Activated CD4-positive, alpha-beta T cell treated with anti-CD3 and anti-CD28 coated beads, Interleukin-2, amount 50 U/mL, for 16 hours (primary cell): ENCODE data around the gene GORASP2.
A peak's percentile ranks its signal among the peaks of the same experiment; 100 is the strongest.

Experiments used
- DNase-seq: peaks from one replicate; pipeline ENCODE4 v3.0.0-alpha.2; 2020

The GORASP2 gene

DNA sequence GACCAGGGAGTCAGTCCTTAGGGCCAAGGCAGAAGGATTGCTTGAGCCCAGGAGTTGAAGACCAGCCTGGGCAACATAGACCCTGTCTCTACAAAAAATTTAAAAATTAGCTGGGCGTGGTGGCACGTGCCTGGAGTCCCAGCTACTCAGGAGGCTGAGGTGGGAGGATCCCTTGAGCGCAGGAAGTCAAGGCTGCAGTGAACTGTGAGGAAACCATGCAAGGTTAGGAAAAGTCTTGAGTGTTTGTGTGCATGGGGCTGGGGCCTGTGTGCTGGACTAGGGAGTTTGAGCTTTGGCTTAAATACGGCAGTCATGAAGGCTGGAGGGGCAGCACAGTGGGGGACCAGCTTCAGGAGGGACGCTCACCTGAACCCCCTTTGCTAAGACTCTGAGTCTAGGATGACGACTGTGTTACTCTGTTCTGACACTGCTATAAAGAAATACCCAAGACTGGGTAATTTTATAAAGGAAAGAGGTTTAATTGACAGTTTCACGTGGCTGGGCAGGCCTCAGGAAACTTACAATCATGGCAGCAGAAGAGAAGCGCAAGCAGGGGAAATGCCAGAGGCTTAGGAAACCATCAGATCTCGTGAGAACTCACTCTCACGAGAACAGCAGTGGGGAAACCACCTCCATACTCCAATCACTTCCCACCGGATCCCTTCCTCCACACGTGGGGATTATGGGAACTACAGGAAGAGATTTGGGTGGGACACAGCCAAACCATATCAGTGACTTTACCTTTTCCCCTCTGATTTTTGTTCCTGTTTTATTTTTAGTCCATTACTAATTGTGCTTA, 39.4 kb downstream of the GORASP2 start:
- DNase-seq: no peak

GRCh38 chr2:170969030-170969429, 40.0 kb downstream of the GORASP2 start:
- DNase-seq: no peak

DNA sequence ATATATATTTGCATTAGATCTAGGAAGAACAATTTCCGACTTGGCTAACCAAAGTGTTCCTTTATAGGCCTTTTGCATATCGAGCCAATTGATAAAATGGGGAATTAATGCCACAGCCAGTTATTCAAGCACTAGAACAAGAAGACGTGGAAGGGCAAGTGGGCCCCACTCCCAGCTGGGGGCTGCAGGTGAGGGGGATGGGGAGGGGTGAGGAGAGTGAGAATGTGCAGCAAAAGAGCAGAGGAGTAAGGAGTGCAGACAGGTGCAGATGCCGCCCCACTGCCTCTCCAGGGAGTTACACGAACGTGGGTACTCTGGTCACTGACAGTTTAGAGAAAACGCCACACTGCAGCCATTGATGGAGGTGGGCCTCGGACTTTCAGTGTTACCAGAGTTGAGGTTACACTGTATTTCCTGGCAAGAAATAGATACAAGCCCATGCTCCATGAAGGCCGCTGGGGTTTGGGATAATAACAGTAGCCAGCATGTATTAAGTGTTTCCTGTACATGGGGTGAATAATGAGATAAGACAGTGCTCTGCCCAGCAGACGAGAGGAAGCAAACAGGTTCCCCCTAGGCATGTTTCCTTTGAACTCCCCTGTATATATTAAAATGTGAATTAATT, 40.9 kb downstream of the GORASP2 start:
- no peak for DNase-seq

GRCh38 chr2:170971071-170971470, 42.0 kb downstream of the GORASP2 start:
- no peak for DNase-seq

GRCh38 chr2:170972296-170973224, 43.5 kb downstream of the GORASP2 start:
- DNase-seq: no peak

DNA sequence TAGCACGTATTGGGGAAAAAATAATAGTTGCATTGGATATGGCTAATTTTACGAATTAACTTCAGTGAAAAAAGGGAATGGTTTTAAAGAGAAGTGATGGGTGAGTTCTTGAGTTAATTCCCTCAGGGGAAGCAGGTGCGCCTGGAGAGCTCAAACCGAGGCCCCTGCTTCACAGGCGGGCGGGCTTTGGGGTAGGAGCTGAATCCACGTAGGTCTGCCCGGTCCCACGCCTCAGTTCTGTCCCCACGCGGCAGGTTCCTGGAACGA, 44.1 kb downstream of the GORASP2 start:
- no peak for DNase-seq

- peak; percentile 81 for DNase-seq
These were observed 44.6 kb downstream of the GORASP2 start for GRCh38 chr2:170973492-170974303.

DNA sequence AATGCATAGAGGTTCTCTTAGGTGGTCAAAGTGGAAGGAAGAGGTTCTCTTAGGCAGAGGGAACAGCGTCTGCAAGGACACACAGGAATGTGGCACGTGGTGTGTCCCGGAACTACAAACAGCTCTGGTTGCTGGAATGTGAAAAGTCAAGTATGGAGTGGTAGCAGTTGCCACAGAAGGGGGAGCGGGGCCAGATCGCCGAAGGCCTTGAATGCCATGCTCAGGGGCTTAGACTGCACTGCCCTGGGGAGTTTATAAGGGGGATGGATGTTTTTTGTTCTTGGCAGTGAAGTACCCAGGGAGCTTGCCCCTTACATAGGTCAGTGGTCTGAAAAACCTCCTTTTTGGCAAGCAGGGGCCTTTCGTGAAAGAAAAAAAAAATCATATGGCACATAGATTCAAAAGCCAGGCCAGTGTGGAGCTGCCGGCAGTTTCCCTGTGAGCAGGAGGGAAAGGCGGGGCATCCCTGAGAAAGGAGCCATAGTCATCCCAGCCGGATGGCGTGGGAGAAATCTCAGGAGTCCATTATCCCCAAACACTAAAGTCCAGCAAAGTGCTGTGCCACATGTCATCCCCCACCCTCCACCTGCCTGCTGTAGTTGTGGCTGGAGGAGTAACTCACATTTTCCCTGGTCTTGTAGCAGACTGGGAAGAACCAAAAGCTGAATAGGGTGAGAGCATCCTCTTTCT, 45.4 kb downstream of the GORASP2 start:
- DNase-seq: no peak

DNA sequence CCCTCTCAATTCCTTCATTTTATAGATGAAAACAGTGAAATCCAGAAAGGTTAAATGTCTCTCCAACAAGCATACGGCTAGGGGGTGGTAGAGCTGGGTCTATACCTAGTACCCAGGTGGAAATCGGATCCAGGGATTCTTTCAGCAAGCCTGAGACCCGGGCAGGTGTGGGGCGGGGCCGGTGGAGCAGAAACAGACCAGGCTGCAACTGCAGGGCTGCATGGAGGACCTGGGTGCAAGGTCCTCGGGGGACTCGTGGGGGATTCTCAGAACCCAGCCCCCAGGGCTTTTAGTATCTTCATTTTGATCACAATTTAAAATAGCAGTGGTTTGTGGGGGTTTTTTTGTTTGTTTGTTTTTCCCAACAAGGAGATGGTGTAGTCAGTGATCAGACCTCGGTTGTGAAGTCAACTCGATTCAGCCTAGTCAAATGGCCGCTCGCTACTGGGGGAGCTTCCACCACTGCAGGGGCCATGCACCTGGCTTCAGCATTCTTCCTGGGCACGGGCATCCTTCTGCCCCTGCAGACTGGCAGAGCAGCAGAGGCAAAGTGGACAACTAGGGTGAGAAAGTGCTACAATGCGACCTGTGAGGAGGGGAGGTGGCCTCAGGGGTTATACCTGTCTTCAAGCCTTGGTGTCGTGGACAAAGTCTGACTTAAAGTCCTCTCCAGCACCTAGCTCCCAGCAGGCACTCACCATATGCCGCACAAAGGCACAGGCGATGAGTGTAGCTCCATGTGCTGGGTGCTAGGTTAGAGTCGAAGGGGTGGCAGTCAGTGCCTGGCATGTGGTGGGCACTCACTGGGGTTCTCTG, 46.3 kb downstream of the GORASP2 start:
- DNase-seq: no peak

GRCh38 chr2:170975943-170976270, 46.9 kb downstream of the GORASP2 start:
- no peak for DNase-seq

GRCh38 chr2:170984079-170984478, 55.0 kb downstream of the GORASP2 start:
- no peak for DNase-seq

DNA sequence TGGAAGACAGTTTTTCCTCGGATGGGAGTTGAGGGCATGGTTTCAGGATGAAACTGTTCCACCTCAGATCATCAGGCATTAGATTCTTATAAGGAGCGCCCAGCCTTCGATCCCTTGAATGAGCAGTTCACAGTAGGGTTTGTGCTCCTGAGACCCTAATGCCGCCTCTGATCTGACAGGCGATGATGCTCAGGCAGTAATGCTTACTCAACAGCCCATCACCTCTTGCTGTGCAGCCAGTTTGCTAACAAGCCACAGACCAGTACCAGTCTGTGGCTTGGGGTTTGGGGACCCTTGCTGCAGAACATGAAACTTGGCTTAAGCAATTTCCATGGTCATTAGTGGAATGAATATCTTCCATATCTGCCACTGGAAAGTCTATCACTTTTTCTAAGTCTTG, 56.4 kb downstream of the GORASP2 start:
- DNase-seq: no peak

- no peak for DNase-seq
These were observed 57.7 kb downstream of the GORASP2 start for GRCh38 chr2:170986566-170987258.

DNA sequence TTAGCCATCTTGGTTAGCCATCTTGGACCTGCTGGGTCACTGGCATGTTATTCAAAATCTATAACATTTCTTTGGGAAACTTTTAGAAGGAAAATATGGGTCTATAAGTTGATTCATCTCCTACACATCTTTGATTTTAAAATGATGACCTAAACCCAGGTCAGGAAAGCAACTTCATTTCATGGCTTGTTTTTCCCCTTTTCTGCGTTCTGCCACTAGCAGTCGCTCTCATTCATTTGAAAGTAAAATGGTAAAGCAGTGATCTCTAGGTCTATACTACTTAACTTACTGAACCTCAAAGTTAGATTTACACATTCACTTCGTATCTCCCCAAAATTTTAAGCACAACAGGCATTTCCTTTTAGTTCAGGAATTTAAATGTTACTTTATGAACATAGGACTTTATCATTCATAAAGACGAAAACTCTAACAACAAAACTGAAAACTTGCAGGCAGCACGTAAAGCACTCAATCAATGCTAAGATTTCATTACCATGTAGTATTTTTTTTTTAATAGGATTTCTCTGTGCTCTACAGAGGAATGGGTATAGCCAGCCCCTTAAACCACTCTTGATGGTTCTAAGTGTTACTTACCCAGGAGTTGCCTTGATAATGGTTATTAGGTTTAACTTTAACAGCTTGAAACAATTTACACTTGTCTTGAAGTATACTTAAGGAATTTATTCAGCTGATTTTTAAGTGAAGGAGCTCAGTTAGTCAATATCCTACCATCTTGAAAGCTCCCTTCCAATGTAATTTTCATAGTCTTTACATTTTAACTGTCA, 62.5 kb downstream of the GORASP2 start:
- DNase-seq: no peak

DNA sequence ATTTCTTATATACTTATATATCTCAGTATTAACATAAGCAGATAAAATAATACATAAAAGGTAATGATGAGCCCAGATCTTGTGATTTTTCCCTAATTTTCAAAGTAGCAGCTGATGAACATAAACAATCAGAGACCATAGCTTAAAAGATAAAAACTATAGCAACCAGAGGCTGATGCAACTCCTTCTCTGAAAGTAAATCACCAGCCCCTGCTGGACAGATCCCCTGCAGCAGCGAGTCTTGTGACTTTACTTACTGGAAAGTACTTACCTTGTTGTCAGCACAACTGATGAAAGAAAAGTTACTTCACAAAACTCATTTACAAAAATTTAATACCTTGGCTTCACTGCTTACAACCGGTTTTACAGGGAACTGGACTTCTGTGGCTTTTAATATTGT, 67.3 kb downstream of the GORASP2 start:
- no peak for DNase-seq

DNA sequence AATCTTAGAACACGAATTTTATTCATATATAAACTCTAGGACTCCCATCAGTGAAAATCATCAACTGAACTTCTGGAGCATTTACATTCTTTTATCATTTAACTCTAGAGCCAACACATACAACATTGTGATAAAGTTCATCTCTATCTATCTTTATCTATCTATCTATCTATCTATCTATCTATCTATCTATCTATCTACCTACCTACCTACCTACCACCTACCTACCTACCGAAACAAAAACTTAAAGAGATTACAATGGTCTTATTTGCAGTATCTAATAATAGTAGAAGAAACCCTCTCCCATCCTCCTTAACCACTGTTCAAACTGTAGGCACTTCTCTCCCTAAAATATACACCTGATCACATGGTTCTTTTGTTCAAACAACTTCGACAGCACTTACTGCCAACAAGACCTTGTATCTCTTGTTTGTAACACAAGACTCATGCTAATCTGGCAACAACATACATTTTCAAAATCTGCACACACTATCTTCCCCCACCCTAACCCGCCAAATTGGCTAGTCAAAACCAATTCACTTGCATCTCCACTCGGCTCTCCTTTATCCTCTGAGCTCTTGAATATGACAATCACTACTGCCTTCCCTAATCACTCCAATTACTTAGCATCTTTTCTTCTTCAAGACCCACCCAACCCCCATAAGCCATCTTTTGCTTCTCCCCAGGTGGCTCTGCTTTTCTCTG, 69.0 kb downstream of the GORASP2 start:
- DNase-seq: no peak

- no peak for DNase-seq
These were observed 70.6 kb downstream of the GORASP2 start for GRCh38 chr2:170999654-171000053.

GRCh38 chr2:171004363-171004762, 75.3 kb downstream of the GORASP2 start:
- DNase-seq: no peak

DNA sequence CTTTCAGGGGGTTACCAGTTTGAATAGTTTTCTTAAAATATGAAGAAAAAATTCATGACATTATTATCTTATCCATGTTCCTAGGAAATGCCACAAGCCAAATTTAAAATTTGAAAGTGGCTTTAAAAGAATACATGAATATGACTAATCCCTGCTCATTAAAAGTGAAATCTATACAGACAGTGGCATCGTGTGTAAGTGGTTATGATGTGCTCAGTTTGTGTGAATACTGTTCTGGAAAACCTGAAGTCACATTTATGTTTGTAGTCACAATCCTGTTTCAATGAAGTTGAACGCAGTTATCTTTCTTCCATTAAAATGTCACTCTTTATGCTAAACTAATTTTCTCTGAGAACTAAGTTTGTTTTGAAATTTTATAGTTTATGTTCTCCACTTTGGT, 75.8 kb downstream of the GORASP2 start:
- no peak for DNase-seq
